NCI-H345 treated with DMSO at 0.1 percent for 48 hours (cell line): Measurements from ENCODE around the gene RNFT2.

Experiments used
- DNase-seq: peaks from one replicate; lab custom pipeline; 2025; ENCODE audit not compliant: unreplicated experiment; lab: John Stamatoyannopoulos, UW

Gene RNFT2, protein sequence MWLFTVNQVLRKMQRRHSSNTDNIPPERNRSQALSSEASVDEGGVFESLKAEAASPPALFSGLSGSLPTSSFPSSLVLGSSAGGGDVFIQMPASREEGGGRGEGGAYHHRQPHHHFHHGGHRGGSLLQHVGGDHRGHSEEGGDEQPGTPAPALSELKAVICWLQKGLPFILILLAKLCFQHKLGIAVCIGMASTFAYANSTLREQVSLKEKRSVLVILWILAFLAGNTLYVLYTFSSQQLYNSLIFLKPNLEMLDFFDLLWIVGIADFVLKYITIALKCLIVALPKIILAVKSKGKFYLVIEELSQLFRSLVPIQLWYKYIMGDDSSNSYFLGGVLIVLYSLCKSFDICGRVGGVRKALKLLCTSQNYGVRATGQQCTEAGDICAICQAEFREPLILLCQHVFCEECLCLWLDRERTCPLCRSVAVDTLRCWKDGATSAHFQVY

DNA sequence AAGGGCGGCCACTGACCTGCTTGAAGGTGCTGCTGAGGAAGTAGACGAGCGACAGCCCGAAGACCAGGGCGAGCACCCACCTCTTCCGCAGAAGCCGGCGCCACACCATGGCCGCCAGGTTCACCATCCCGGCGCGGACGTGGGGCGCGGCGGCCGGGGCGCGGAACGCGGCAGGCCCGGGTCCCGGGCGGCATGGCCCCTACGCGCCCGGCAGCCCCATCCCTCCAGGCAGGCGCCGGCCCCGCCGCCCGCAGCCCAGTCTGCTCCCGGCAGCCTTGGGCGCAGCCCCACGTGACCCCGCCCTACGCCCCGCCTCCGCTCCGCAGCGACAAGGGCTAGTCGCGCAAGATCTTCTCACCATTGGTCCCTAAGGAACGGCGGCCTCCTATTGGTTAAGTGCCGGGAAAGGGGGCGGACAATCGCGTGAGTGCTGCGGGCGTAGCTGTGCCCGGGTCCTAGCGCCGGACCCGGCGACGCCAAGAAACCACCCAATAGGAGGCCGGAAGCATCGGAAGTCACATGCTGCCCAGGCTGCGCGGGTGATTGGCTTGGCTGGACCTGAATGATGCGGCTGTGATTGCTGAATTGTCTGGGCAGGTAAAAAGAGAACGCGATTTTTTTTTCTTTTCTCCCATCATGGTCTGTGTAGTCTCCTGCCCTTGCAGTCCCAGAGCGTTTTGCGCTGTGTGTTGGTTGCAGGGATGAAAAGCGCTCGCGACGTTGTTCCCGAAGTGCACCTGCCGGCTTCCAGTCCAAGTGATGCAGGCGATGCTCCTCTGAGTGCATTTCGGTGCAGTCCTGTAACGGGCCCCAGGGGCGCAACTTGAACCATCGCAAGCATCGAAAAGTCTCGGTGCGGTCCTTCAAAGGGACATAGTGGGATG lies at the start of gene RNFT2, which contains the start of gene SPRING1:
Gene RNFT2 (plus strand): TSS at position 542 of the 884 bp plus-strand sequence. CDS start 2,183 bp downstream, outside the sequence.
Gene SPRING1 (minus strand): TSS at position 296 of the 884 bp plus-strand sequence. CDS start 169 bp downstream, at position 127.
- peak; percentile 97 for DNase-seq

DNA sequence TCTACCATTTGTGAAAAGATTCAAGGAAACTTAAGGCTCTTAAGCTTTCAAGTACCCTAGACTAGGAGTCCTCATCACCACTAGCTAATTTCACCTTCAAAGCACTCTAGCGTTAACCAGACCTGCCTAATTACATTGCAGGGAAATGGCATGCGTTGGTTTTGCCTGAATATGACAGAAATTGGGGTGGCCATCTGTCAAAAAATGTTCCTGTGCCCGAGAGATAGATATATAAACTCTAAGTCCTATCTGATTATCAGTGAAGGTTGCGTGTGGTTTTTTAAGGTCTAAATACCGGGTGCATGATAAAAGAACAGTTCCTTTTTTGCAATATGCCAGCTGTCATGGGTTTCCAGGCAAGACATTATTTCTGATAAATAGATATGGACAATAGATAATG lies 48.6 kb upstream of the RNFT2 start:
- no peak for DNase-seq

DNA sequence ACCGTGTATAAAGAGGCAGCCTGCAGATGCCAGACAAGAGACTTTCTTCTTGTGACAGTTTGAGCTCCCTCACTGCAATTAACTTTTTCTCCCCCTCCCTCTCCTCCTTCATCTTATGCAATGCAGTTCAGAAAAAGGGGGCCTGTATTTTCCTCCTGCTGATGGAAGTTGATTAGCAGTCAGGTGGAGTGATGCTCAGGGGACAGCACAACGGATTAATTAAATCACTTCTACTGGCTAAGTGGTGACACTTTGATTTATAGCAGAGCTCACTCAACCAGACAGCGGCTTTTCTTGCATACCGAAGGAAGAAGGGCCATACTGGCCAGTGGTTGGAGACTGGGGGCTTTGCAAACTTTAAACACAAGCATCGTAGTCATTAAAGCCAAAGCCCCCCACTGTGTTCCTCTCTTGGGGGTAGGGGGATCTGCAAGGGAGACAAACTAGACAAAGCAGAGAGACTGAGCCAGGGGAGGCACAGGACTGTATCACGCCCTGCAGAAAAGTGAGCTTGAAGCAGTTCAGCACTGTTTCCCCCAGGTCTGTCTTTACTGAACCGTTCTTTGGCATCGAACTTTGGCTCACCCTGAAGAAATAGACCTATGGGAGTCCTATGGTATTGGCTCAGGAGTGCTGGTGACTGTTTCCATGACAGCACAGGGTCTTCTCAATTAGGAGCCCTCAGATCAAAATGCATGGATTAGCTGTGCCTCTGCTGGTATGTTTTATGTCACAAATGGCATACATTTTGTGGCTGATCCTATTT lies 48.0 kb upstream of the RNFT2 start:
- DNase-seq: no peak

DNA sequence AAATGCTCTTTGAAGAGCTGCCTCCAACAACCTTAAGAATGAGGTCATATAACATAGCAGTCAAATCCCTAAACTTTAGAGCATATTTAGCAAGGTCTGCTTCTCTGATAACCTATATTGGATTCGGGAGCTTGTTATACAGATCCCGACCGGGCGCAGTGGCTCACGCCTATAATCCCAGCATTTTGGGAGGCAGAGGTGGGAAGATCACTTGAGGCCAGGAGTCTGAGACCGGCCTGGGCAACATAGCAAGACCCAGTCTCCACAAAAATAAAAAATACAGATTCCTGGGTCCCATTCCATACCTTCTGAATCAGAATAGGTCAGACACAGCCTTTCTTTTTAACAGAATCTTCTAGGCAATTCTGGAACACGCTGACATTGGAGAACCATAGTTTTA lies 46.9 kb upstream of the RNFT2 start:
- DNase-seq: no peak

DNA sequence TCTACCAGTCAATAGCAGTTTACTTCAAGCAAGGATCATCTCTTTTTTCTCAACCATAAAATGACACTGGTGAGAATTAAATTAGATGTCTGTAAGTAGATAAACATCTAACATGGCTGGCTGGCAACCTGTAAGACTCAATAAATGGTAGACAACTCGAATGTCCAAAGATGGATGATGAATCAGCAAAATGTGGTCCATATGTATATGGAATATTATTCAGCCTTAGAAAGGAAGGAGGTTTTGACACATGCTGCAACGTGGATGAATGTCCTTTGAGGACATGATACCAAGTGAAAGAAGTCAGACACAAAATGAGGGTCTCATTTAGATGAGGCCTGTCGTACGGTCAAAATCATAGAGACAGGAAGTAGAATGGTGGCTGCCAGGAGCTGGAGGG lies 46.5 kb upstream of the RNFT2 start:
- DNase-seq: no peak

DNA sequence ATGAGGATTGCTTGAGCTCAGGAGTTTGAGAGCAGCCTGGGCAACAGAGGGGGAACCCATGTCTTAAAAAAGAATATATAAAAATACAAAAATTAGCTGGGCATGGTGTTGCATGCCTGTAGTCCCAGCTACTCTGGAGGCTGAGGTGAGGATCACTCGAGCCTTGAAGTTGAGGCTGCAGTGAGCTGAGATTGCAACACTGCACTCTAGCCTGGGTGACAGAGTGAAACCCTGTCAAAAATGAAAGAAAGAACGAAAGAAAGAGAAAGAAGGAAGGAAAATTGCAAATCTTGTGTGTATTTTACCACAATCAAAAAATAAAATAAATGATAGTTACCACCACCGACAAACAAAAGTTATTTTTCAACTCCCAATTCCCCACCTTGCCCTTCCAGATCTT lies 45.5 kb upstream of the RNFT2 start:
- no peak for DNase-seq

DNA sequence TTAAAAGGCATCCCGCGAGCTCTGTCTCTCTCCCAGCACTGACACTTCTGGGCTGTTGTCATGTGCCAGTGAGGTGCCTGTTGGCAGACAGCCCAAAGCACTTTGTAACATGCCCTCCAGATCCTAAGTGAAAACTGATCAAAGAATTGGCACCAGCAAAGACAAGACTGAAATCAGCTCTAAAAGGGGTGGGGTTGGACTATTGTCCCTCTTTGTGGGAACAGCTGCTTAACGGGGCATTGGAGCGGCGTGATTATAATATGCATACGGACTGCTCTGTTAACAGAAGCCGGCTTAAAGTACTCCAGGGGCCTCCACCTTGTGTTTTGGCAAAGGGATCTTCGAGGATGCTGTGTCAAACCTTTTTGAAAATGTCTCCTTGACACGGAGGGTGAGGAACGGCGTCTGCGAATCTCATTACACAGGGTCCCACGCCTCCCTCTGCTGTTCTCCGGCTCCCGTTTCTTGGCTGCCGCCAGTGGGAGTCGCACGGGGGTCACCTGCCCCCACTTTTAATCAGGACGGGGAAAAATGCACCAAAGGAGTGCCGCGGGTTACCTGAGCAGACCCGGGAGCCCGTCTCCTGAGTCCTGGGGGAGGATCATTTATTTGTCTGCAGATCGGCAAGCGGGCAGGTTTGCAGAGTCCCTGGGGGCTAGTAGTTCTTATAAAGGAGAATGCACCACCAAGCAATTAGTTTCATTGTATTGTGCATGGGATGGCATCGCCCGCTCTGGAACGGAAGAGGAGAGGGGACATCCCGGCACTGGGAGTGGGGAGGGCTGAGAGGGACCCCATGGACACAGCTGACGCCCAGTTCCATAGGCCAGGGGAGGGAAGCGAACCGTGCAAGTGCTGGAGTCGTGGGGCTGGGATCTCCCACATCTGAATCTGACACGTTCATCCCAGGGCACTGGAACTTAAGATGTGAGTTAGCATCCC lies 44.6 kb upstream of the RNFT2 start:
- DNase-seq: peak; percentile 85

DNA sequence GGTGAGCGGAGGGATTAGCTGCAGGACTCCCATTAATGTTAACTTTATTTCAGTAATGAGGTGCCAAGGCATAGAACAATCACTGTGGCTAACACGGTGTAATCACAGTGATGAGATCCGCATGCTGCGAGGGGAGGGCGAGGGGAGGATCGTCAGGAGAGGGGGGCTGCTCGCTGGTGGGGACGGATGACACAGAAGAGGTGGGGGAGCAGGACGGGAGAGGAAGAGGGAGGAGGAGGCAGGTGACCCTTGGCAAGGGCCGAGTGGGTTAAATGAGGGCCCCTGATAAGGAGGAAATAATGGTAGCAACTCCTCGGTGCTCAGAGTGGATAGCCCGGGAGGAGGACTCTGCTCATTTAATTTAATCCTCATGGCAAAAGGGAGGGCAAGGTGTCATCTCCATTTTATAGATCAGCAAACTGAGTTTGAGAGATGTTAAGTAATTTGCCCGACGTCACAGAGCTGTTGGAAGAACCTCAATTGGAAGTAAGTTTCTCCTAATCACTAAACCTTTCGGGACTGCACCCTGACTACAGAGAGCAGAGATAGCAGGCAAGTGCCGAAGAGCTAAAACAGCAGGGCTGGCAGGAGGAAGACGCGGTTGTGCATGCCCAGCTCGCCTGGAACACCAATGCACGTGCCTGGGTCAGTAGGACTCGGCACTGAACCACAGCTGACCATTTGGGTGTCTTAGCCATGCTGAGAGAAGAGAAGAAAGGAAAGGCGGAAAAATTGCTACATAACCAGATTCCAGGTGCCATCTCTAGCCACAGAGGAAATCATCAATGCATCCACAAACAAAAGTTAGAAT lies 43.3 kb upstream of the RNFT2 start:
- no peak for DNase-seq

DNA sequence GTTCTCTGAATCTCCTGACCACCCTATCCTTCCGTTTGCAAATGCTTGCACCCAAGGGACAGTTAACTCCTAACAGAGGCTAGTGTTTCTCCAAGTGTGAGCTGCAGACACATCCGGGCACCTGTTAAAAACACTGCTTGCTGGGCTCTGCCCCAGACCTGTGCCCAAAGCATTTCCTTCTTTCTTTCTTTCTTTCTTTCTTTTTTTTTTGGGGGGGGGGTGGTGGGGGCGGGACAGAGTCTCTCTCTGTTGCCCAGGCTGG lies 42.7 kb upstream of the RNFT2 start:
- no peak for DNase-seq

DNA sequence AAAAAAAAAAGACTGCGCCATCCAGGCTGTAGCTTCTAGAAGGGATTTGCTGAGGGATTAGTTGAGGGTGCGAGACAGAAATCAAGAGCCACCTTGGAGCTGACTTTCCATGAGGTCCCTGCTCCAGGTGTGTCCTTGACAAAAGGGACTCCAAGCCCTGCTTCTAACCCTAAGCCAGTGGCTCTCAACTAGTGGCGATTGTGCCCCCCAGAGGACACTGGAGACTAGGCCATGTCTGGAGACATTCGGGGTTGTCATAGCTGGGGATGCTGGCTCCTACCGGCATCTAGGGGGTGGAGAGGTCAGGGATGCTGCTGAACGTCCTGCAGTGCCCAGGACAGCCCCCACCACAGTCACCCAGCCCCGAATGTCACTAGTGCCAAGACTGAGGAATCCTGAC lies 40.8 kb upstream of the RNFT2 start:
- no peak for DNase-seq

DNA sequence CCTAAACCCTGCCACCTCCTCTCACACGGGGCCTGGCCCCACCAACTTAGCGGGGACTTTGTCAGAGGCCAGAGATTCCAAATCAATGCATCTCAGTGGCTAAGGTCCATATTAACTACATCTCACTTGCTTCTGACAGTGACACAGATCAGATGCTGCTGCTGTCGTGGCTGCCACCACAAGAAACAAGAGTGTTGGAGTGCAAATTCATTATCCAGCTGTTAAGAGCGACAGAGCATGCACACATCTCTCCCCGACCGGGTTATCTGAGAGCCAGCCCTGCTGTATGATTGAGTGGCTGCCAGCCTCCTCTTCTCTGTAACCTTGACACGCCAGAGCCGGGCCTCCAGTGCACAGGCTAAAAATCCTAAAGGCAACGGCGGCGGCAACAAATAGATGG lies 40.4 kb upstream of the RNFT2 start:
- peak; percentile 86 for DNase-seq

DNA sequence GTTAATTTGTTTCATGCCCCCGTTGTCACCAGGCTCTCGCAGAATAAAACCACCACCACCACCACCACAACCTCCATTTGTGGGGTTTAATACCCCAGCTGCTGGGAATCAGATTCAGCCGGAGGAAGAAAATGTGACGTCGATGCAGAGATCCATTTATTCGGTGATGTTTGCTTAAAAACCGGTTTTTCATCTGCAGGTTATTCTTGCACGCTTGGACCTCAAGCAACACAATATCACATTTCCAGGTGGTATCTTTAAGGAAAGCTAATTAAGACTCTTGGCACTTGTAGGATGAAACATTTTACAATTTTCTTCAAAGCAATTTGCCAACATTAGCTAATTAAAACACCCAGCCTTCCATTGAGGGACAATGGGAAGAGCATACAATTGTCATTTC lies 40.0 kb upstream of the RNFT2 start:
- peak; percentile 86 for DNase-seq

DNA sequence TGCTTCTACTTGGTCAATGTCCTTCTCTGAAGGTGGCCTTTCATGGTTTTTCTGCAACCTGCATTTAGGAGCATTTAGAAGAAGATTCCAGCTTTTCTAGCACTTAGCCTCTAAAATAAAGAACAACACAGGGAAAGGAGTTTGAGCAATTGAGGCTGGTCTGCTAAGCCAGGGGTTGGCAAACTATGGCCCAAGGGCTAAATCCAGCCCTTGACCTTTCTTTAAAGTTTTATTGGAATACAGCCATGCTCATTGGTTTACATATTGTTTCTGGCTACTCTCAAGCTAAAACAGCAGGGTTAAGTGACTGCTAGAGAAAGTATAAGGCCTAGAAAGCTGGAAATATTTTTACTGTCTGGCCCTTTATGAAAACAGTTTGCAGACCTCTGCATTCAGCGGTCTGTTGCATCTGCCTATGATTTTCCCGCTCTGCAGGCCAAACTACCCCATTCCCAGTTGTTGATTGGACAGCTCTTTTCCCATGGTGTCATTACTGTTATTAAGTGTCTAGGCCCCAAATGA lies 39.5 kb upstream of the RNFT2 start:
- no peak for DNase-seq

DNA sequence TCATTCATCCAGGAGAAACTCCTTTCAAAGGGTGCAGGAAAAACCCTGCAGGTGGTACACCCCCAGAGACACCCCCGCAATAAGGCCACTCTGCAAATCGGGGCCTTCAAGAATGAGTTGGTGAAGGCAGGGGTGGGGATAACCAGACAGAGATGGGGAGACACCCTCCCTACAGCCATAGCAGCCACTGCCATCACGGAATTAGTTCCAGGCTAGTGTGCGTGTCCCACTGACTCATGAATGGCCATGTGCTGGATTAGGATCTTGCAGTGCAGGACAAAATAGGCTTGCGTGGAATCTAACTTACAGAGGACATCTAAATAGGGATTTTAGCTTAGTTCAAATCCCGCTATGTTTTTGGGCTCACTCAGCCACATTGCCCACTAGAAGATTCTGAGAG lies 38.0 kb upstream of the RNFT2 start:
- no peak for DNase-seq

DNA sequence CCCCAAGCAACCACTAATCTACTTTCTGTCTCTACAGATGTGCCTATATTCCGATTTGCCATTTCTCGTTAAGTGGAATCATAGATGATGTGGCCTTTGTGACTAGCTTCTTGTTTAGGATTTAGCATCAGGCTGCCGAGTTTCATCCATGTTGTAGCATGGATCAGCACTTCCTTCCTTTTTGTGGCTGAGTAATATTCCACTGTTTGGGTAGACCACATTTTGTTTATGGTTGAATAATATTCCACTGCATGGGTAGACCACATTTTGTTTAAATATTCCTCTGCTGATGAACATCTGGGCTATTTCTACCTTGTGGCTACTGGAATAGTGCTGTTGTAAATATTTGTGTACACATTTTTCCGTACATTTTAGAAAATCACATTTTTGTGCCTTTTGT lies 36.7 kb upstream of the RNFT2 start:
- no peak for DNase-seq

DNA sequence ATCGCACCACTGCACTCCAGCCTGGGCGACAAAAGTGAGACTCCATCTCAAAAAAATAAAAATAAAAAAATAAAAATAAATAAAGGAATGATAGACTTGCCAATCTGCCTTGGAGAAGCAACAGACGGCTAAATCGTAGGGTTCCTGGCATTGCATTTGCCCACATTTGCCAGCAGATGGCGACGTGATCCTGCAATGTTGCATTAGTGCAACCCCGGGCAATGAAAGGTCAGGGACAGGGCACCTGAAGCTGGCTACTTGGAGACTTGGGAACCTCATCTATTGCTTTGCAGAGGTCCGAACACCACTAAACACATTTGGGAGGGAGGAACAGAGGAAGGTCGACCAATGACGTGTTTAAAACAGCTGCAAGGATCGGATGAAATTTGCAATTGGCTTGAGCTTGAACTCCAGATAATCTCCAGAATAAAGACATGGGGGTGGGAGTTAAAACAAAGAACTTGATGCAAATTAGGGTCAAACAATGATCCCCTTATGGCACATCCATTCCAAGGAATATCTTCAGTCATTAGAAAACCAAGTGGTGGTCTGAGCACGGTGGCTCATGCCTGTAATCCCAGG lies 34.8 kb upstream of the RNFT2 start:
- no peak for DNase-seq

DNA sequence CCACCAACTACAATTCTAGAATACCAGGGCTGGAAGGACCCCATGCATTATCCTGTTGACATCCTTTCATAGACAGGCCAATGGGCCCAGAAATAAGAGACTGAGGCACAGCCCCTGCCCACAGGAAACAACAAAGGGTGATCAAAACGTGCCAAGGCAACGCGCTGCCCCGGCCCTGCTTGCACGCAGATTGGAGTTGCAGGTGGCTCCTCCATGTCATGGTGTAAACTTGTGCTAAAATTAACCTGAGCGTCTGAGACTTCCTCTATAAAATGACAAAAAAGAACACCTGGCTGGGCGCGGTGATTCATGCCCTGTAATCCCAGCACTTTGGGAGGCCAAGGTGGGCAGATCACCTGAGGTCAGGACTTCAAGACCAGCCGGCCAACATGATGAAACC lies 30.4 kb upstream of the RNFT2 start:
- no peak for DNase-seq

DNA sequence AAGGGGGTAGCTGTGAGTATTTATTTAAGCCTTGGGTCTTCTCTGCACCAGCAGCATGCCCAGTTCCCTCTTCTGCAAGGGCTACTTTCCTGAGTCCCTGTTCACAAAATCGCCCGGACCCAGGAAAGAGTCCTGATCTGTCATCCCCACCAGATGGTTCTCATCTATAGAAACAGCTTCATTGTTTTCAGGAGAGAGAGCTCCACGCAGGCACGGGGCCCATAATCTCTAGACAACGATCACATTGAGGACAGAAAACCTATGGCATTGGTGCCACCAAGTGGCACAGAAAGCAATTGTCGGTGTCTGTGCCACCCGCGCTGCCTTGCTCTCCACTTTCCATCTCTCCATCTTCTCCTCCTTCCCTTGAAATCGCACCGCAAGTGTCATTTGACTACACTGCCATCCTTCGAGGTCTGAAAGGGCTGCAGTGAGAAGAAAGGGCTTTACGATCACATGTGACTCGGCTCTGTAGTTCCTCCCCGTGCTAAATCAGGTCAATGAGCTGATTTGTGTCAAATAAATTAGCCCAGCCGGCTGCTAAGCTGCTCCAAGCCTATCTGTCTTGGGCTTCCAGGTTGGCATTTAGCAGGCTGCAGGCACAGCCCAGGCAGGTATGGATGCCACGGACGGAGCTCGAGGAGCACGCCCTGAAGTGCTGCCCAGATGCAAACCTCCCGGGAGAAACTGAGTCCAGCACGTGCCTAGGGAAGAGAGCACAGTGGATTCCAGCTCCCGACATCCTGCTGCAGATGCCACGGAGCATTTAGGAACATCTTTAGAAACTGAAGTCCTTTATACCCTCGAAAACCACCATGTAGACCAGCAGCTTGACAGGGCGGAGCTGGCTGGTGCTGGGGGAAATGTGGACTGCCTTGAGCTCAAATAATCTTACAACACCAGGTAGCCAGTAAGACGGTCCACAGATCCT lies 29.0 kb upstream of the RNFT2 start:
- DNase-seq: peak; percentile 84
